NCI-H2196 treated with DMSO at 0.1 percent for 48 hours (cell line): Measurements from ENCODE around the gene RNF215.
"Not testable (repeated sequence)": the region's sequence is repeated elsewhere in the genome, so short reads cannot be mapped to it uniquely, and the experiment has no call there.

Experiments used
- DNase-seq: peaks from one replicate; lab custom pipeline; 2025; ENCODE audit not compliant: unreplicated experiment; lab: John Stamatoyannopoulos, UW

RNF215 gene

GRCh38 chr22:30365891-30366290 lies 21.3 kb downstream of the RNF215 start:
- no peak for DNase-seq

- no peak for DNase-seq
These were observed 24.4 kb downstream of the RNF215 start for GRCh38 chr22:30362651-30363281.

DNA sequence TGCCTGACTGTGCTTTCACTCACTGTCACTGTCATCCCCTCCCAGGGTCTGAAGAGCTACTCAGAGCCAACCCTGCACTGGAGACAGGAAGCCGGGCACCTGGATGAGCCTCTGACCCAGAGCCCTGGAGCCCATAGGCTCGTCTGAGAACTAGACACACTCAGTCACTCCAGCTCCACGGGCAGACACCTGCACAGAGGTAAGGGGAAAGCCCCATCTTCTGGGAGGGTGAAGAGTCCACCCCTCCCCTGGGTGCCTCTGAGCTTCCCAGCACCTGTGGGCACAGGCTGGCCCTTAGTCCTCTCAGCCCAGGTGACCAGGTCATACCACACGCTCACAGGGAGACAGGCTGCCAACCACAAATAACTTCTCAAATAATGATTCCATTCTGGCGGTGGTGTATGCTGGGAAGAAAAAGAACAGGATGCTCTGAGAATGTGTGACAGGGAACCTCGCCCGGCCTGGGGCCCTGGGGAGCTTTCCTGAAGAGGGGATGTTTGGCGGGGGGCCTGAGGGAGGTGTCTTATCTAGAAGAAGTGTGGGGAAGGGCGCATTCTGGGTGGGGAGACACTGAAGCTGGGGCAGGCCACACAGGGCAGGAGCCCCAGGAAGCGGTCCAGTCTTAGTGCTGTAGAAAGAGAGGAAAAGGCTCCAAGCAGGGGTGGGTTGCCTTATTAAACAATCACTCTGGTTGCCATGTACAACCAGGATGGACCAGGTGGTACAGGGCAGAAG lies 25.1 kb downstream of the RNF215 start:
- no peak for DNase-seq

DNA sequence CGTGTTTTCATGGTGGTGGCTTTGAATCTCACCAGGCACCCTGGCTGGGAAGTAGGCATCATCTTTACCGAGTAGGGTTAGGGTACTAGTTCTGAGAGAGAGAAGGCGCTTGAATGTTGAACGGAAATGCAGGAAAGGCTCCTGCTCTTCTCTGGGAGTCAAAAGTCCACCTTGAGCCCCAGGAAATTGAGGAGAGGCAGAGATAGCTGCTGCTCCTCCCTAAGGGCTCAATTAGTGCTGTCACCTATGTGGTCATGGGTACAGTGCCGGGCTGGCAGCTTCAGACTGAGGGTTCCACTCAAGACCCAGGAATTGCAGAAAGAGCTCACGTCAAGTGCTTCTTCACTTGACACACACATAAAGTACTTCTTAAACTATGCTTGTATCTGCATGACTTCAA lies 28.7 kb downstream of the RNF215 start:
- no peak for DNase-seq

- no peak for DNase-seq
These were observed 29.5 kb downstream of the RNF215 start for GRCh38 chr22:30357650-30358215.

DNA sequence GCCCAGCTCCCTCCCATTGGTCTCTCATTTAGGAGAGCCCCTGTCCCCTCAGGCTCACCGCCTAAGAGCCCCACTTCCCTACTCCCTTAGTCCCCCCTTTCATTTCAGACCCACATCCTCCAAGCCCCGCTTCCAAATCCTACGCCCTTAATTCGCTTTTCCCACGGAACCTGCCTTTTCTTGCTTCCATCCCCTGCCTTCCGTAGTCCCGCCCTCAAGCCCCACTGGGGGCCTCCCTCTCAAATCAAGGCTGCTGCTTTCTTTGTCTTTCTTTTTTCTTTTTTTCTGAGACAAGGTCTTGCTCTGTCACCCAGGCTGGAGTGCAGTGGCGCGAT lies 30.0 kb downstream of the RNF215 start:
- no peak for DNase-seq

DNA sequence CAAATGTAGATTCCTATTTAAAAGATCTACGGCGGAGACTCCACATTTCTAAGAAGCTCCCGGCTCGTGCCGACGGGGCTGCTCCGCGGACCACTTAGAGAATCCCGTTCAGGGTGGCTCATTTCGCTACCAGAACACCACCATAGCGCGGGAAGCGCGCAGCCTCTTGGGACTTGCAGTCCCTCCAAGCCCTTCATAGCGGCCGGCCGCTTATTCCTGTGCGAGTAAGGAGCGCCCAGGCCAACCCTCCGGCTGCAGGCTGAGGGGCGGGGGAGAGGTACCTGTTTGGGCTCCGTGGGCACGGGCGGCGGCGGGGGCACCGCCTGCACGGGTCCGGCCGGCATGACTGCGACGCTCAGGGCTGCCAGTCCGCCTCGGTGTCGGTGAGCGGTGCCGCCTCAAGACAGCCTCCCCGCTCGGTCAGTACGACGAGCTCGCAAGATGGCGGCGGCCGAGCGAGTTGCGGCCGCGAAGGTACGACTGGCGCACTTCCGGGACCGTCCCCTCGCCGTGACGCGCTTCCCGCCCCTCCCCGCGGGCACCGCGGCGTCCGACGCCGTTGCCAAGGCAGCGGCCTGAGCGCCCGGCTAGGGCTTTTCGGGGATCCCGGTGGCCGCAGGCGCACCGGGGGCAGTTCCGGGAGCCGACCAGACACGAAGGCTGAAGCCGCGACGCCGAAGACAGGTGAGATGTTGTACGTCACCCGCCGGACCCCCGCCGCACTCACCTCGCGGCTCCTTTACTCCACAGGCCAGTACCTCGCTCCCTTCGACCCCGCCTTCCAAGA lies 30.6 kb downstream of the RNF215 start, which contains the start of the genes CCDC157 and SF3A1:
Gene CCDC157 (plus strand): TSS at position 559 of the 787 bp plus-strand sequence. CDS start 8,994 bp downstream, outside the sequence.
Gene SF3A1 (minus strand): TSS at position 446 of the 787 bp plus-strand sequence. CDS start 102 bp downstream, at position 344.
- DNase-seq: peak; percentile 61

GRCh38 chr22:30354644-30355043 lies 32.6 kb downstream of the RNF215 start:
- no peak for DNase-seq

DNA sequence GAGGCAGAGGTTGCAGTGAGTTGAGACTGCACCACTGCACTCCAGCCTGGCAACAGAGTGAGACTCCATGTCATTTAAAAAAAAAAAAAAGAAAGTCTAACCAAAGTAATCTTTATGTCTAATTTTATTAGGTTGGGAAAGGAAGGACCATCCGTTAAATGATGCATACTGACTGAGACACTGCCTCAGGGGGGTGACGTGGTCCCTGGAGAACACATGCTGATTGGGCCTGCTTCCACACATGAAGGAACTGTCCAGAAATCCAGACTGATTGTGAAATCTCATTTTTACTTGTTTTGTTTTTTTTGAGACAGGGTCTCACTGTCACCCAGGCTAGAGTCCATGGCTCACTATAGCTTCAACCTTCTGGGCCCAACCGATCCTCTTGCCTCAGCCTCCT lies 36.0 kb downstream of the RNF215 start:
- DNase-seq: no peak

DNA sequence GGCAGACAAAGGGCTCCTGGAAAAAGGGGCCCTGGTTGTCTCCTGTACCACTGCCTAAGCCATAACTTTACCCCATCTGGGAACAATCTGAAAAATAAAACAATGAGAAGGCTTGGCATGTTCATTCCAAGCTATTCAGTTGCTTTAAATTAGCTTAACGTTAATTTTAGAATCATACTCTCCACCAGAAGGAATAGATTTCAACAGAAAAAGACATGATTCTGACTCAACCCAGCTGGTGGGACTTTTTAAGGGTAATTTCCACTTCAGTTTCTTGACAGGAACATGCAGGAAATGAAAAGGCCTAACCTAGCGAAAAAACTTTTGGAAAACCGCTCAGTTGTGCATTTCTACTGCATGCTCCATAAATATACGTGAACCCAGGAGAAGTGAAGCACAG lies 38.4 kb downstream of the RNF215 start:
- no peak for DNase-seq

GRCh38 chr22:30348404-30348803 lies 38.8 kb downstream of the RNF215 start:
- no peak for DNase-seq

GRCh38 chr22:30347255-30347892 lies 39.8 kb downstream of the RNF215 start:
- DNase-seq: no peak

- DNase-seq: no peak
These were observed 42.6 kb downstream of the RNF215 start for GRCh38 chr22:30344447-30345200.

DNA sequence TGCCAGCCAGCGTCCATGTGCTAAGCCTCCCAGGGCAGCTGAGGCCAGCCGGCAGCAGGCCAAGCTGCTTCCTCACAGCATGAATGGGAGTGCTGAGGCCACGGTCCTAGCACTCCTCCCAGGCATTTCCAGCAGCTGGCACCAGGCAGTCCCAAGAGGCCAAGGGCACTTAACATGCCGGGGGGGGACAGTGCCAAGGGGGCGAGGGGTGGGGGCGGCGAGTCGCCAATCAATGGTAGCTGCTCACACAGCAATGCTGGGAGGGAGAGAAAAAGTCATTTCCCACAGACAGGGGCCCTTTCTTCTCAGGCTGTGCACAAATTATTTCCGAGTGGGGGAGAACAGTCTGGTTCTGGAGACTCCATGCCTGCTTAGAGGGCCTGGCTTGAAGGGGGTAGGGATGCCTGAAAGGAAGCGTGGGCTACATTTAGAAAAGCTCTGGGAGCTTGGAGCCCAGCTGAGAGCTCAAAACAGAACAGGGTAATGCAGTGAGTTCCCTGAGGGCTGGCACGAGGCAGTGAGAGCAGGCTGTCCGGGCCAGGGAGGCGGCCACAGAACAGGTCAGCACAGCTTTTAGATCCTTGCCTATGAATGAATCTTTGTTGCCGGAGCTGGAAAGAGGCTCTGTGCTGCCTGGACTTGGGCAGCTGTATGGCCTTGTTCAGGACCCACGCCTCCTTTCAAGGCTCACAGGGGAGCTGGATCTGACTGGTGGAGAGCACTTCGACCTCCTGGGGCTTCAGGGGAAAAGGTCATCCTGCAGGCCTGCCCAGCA lies 46.1 kb downstream of the RNF215 start:
- DNase-seq: no peak

- DNase-seq: no peak
These were observed 48.4 kb downstream of the RNF215 start for GRCh38 chr22:30338802-30339201.

DNA sequence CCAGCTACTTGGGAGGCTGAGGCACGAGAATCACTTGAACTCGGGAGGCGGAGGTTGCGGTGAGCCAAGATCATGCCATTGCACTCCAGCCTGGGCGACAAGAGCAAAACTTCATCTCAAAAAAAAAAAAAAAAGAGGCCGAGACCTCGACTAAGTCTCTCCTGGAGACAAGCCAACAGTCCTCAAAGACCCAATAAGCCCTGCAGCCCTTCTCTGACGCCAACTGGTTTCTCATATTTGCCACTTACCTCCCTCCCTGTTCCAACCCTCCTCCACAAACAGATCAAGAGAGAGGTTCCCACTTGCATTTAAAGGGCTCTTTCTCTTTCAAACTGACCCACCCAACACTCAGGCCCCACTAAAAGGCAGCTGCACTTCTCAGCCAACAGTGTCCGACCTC lies 48.9 kb downstream of the RNF215 start:
- not testable (repeated sequence) for DNase-seq

- no peak for DNase-seq
These were observed 49.8 kb downstream of the RNF215 start for GRCh38 chr22:30337461-30337778.

DNA sequence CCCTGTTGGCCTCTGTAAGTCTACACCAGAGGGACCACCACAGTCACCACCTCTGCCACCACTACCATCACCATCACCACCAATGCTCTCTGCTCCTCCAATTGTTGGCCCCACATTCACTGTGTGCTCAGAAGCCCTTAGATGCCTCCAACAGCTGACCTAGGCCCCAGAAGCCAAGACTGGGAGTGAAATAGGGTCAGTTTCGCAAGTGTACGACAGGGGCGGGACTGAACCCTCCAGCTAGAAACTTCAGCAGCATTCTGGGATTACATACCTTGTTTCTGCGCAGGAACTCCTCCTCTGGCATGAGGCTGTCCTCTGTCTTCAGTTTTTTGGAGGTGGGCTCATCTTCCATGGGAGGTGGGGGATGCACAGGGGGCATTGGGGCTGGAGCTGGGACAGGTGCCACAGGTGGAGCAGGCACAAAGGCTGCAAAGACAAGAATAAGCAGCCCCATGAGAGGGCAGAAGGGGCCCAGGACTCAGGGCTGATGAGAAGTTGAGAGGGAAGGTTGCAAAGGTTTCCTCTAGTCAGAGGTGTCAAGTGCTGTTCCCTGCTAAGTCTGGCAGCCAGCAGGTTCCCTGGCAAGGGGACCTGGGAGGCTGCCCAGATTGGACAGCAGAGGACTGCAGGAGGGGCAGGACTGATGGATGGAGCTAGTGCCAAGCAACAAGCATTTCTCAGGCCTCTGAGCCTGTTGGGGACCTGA lies 50.3 kb downstream of the RNF215 start:
- DNase-seq: no peak

- no peak for DNase-seq
These were observed 52.0 kb downstream of the RNF215 start for GRCh38 chr22:30335236-30335635.
